Ectodermal cell (in vitro differentiated cells): ENCODE measurements around the gene ETV6.

ENCODE experiments used
- H3K27ac ChIP-seq: 2 replicates; pipeline ENCODE4 v1.7.0; 2013; ENCODE audit warnings: mild to moderate bottlenecking, low read depth, low read length; ENCODE audit not compliant: insufficient read depth, poor library complexity, severe bottlenecking
- H3K27me3 ChIP-seq: 2 replicates; pipeline ENCODE4 v1.7.0; 2013; ENCODE audit warnings: mild to moderate bottlenecking, low read length; ENCODE audit not compliant: insufficient read depth, control insufficient read depth, poor library complexity, severe bottlenecking
- H3K36me3 ChIP-seq: one replicate; pipeline ENCODE4 v1.7.0; 2013; ENCODE audit warnings: low read length; ENCODE audit not compliant: control insufficient read depth, insufficient read depth
- H3K4me1 ChIP-seq: one replicate; pipeline ENCODE4 v1.7.0; 2013; ENCODE audit warnings: low read length; ENCODE audit not compliant: control insufficient read depth, insufficient read depth
- H3K4me3 ChIP-seq: 2 replicates; pipeline ENCODE4 v1.7.0; 2013; ENCODE audit warnings: low read depth, low read length, control low read depth; ENCODE audit not compliant: insufficient read depth
- H3K9me3 ChIP-seq: 2 replicates; pipeline ENCODE4 v1.7.0; 2013; ENCODE audit warnings: mild to moderate bottlenecking, low read length, moderate library complexity; ENCODE audit not compliant: control insufficient read depth
- WGBS, 2 experiments: methylation state at CpG; one replicate each; pipeline ENCODE4 v1.1.7; 2013; ENCODE audit warnings: missing lambda C conversion rate in 2 of 2; 5-methylcytosine and 5-hydroxymethylcytosine counted together

ETV6 gene

DNA sequence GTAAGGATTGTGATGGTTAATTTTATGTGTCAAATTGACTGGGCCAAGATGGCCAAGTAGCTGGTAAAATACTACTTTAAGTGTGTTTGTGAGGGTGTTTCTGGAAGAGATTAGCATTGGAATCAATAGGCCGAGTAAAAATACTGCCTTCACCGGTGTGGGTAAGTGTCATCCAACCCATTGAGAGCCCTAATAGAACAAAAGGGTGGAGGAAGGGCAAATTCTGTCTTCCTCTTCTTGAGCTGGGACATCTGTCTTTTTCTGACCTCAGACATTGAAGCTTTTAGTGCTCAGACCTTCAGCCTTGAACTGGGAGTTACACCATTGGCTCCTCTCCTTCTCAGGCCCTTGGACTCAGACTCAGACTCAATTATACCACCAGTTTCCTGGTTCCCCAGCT lies 8.0 kb upstream of the ETV6 start:
- Histone ChIP-seq H3K36me3 (no peaks in the 10 kb centered on the region), H3K9me3 (no peaks in the 10 kb centered on the region), H3K27me3 (no peaks in the 10 kb centered on the region), H3K4me1 (no peaks in the 10 kb centered on the region), H3K27ac (no peak overlapping the region), H3K4me3 (no peak overlapping the region)
- 70 to 76% methylated on average over 2 of the region's 2 CpGs for WGBS, 2 experiments

DNA sequence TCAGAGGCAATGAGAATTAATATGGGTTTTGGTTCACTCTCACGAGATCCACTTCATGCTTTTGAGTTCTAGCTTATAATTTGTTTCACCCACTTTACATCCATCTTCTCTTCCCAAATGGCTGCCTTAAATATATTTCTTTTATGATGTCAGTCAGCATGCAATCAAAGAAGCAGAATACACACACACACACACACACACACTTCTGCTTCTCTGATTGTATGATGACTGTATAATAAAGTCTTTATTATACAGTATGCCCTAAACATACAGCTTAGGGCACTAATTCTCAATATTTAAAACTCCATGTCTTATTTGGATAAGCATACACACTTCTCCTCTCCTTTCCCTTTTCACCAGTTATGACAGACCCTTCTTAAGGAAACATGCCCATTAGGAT lies 6.7 kb upstream of the ETV6 start:
- H3K27me3 ChIP-seq, result no peaks in the 10 kb centered on the region
- no peak overlapping the region for H3K4me3 ChIP-seq
- no peaks in the 10 kb centered on the region for H3K4me1 ChIP-seq
- no peaks in the 10 kb centered on the region for H3K9me3 ChIP-seq
- H3K36me3 ChIP-seq, result no peaks in the 10 kb centered on the region
- H3K27ac ChIP-seq, result no peak overlapping the region
- 88 to 89% methylated on average over 1 of the region's 1 CpG for WGBS, 2 experiments

DNA sequence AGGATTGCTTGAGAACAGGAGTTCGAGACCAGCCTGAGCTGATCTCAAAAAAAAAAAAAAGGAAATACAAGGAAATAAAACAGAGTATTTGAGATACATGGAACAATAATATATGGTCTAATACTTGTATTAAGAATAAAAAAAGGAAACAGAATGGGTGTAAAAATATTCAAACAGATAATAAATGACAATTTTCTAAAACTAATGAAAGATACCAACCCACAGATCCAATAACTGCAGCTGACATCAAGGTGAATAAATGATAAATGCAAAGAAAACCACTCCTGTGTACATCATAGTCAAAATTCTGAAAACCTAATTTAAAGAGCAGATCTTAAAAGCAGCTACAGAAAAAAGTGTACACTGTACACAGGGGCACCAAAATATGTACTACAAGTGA lies 4.1 kb upstream of the ETV6 start:
- H3K27me3 ChIP-seq, result no peaks in the 10 kb centered on the region
- no peaks in the 10 kb centered on the region for H3K9me3 ChIP-seq
- H3K4me3 ChIP-seq, result no peak overlapping the region
- 86 to 100% methylated on average over 1 of the region's 1 CpG for WGBS, 2 experiments
- H3K36me3 ChIP-seq, result no peaks in the 10 kb centered on the region
- no peaks in the 10 kb centered on the region for H3K4me1 ChIP-seq
- H3K27ac ChIP-seq, result no peak overlapping the region

DNA sequence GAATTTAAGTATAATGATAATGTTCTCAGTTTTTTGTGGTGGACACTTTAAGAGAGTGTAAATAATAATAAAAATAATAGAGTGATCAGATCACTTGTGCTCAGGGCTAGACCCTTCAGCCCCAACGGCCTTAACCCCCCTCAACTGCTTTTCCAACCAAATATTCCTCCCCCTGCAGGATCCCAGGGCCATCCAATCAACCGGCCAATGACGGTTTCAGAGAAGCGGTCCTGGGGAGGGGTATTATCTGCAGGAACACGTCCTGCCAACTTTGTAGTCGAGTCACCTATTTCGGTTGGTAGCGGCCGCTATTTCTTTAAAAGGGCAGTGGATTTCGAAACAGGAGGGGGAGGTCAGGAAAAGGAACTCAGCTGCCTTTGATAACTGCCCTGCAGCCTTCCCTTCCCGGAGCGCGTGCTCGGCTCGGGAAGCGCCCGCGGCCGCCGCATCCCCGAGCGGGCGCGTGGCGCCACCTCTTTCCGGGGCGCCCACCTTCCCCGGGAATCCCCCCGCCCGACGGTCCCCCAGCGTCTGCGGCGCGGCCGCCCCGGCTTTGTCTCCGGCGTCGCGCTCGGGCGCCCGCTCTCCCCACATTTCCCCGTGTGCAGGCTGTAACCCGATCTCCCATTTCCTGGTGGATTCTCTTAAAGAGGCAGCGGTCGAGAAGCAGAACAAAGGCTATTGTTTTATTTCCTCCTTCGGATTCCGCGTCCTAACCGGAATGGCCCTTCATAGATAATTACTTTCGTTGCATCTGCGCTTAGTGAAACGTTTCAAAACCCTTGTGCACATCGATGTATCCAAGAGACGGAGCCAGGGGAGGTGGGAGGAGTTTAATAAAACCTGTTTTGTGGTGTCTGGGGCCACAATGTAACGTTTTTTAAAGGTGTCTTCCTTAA lies 711 bp upstream of the ETV6 start:
- H3K36me3 ChIP-seq, result no peaks in the 10 kb centered on the region
- H3K4me1 ChIP-seq, result peaks cover 13% of the 10 kb centered on the region
- H3K27me3 ChIP-seq, result no peaks in the 10 kb centered on the region
- H3K4me3 ChIP-seq, result peak overlapping the region; percentile 79
- H3K27ac ChIP-seq, result peak overlapping the region; percentile 99
- 0 to 1% methylated on average over 58 of the region's 58 CpGs for WGBS, 2 experiments
- H3K9me3 ChIP-seq, result no peaks in the 10 kb centered on the region

DNA sequence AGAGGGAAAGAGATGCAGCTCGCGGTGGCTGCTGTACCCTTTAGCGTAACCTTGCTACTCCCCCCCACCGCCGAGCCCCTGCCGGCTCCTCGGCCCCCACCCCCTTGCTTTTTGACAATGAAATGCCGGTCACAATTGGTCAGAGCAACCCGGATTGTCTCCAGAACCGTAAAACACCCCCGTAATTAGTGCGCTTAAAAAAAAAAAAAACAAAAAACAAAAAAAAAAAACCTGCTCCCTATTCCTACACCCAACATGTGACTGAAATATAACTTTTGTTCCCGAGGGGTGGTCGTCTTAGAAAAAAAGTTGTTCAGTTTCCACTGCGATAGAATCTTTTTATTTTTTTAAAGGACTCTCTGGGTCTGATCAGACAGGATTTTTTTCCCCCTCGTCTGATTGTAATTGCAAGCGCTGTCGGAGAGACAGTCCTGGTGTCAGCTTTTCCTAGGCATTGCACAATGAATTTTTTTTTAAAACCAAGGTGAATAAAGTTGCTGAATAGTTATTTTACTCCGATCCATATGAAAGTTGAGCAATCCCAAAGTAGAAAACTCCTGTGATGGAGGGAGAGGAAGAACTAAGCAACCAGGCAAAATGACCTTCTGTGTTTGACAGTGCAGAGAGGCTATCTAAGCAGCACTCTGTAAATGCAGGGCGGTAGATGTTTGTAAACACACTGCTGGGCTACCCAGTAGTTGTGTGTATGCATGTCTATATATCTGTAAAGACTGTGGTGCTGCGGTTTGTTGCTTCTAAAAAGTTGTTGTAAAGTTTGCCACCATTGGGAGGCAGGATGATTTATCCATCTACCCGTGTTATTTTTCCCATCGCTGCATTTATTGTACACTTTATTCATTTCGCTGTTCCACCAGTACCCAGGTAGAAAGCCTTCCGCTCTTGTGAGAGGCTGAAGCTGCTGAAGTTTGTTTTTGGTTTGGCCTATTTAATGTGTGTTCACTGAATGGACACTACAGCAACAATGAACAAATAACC lies 1.1 kb downstream of the ETV6 start:
- Histone ChIP-seq H3K9me3 (no peaks in the 10 kb centered on the region), H3K4me1 (peaks cover 13% of the 10 kb centered on the region), H3K4me3 (peak overlapping the region; percentile 79), H3K36me3 (no peaks in the 10 kb centered on the region), H3K27me3 (no peaks in the 10 kb centered on the region), H3K27ac (peak overlapping the region; percentile 82)
- WGBS, 2 experiments, result 7 to 10% methylated on average over 23 of the region's 25 CpGs

DNA sequence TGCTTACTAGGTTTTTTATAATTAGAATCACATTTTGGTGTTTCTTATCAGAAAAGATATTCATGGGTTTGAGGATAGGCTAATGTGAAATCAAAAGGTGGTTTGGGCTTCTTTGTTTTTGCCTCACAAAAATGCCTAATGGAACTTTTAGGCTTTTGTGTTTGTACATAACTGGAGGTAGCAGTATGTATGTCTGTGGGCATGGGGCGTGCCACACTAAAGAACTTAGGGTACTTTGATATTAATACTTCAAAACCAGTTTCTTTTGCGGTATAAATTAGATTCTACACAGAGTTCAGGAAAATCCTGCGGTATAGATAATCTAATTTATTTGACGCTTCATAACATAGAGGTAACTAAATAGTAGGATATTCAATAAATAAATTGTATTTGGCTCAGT lies 1.9 kb downstream of the ETV6 start:
- WGBS, 2 experiments, result 80 to 94% methylated on average over 2 to 4 of the region's 4 CpGs
- H3K4me3 ChIP-seq, result peak overlapping the region; percentile 79
- no peaks in the 10 kb centered on the region for H3K36me3 ChIP-seq
- H3K9me3 ChIP-seq, result no peaks in the 10 kb centered on the region
- no peak overlapping the region for H3K27ac ChIP-seq
- no peaks in the 10 kb centered on the region for H3K27me3 ChIP-seq
- peaks cover 13% of the 10 kb centered on the region for H3K4me1 ChIP-seq

DNA sequence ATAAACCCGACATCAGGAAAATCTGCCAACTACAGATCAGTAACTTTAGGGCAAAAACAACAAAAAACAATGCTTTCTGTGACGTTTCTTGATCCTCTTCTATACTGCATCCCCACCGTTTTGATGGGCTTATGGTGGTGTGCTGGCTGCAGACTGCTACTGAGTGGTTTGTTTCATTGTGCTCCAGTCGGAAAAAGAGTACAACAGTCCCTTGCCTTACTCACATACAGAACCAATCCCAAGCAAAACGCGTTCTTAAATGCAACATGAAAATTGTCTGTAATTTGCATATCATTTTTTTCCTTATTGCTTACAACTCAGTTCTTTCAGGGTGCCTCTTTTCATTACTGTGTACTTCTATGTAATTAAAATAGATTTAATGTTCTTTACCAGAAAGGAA lies 2.3 kb downstream of the ETV6 start:
- Histone ChIP-seq H3K4me3 (peak overlapping the region; percentile 79), H3K9me3 (no peaks in the 10 kb centered on the region), H3K36me3 (no peaks in the 10 kb centered on the region), H3K27ac (no peak overlapping the region), H3K4me1 (peaks cover 13% of the 10 kb centered on the region), H3K27me3 (no peaks in the 10 kb centered on the region)
- WGBS, 2 experiments, result 59 to 68% methylated on average over 6 of the region's 6 CpGs

DNA sequence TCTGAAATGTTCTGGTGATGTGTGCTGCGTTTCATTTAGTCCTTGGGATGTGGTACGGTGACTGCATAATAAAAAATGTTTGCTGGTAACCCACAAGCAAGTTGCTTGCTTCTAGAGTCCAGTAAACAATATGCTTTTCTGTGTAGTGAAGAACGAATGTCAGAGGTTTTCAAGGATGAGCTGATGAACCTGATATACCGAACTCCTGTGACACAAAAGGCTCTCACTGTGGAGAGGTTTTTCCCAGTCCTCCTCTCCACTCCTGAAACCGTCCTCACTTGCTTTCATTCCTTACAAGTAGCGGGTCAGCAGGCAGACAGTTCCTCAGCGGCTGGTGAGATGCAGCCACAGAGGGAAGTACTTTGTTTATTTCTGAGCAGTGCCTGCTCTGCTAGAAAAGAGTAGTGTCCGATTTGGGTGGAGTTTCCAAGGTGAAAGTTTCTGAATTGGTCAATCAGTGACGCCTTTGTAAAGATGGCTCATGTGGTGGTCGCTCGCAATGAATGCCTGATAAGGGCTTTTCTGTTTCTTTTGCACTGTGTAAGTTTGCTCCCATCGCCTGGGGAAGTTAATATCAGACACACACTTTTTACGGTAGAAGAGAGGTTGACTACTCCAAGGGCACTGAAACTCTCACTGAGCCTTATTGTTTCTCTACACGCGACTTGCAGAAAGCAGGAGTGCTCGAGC lies 3.0 kb downstream of the ETV6 start:
- Histone ChIP-seq H3K27ac (no peak overlapping the region), H3K4me1 (peaks cover 13% of the 10 kb centered on the region), H3K9me3 (no peaks in the 10 kb centered on the region), H3K36me3 (no peaks in the 10 kb centered on the region), H3K4me3 (peak overlapping the region; percentile 79), H3K27me3 (no peaks in the 10 kb centered on the region)
- 64 to 67% methylated on average over 16 of the region's 16 CpGs for WGBS, 2 experiments

DNA sequence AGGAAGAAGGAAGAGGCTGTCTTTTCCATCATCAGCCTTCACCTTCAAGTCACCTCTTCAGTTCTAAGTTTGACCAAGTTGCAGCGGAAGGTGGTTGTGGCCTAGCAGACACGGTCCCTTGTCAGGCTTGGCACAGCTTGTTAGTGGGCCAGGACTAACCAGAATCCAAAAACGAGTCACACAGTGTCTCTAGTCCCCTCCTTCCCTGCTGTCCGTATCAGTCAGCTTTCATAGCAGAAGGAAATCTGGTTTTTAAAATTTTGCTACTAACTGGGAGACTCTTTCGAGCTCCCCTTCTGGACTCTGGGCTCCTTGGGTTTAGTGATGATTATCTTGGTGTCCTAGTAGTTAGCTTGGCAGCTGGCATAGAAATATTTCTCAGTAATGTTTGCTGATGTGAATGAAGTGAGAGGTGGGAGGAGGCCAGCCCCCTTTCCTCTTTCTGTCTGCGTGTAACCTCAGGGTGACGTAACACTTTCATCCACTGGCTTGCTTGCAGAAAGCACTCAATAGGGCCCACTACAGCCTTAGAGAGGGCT lies 3.8 kb downstream of the ETV6 start:
- Histone ChIP-seq H3K4me3 (no peak overlapping the region), H3K27ac (no peak overlapping the region), H3K36me3 (no peaks in the 10 kb centered on the region), H3K27me3 (no peaks in the 10 kb centered on the region), H3K4me1 (peaks cover 13% of the 10 kb centered on the region), H3K9me3 (no peaks in the 10 kb centered on the region)
- 89 to 91% methylated on average over 7 of the region's 7 CpGs for WGBS, 2 experiments
